Measurements from ENCODE around the gene OLFM1.

DNA sequence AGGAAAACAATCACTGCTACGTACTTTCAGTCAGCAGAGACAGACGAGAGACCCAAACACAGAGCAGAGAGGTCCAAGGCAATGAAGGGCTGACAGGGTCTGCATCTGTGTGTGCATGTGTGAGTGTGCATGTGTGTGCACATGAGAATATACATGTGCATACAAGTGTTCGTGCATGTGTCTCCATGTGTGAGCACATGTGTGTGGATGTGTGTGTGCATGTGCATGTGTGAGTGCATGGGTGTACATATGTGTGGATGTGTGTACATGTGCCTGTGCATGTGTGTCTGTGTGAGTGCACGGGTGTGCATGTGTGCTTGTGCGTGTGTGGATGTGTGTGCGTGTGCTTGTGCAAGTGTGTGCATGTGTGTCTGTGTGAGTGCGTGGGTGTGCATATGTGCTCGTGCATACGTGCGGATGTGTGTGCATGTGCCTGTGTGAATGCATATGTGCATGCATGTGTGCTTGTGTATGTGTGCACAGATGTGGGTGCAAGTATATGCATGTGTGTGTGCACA is 82.3 kb downstream of the OLFM1 start:
- TF ChIP-seq, protein P1, sequence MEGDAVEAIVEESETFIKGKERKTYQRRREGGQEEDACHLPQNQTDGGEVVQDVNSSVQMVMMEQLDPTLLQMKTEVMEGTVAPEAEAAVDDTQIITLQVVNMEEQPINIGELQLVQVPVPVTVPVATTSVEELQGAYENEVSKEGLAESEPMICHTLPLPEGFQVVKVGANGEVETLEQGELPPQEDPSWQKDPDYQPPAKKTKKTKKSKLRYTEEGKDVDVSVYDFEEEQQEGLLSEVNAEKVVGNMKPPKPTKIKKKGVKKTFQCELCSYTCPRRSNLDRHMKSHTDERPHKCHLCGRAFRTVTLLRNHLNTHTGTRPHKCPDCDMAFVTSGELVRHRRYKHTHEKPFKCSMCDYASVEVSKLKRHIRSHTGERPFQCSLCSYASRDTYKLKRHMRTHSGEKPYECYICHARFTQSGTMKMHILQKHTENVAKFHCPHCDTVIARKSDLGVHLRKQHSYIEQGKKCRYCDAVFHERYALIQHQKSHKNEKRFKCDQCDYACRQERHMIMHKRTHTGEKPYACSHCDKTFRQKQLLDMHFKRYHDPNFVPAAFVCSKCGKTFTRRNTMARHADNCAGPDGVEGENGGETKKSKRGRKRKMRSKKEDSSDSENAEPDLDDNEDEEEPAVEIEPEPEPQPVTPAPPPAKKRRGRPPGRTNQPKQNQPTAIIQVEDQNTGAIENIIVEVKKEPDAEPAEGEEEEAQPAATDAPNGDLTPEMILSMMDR (IDR thresholded peaks at IDR 0.05), result no peak
- TF ChIP-seq POLR2A (IDR thresholded peaks at IDR 0.05), result no peak

All from right lobe of liver (tissue), 4 donors.